Endothelial cell of umbilical vein (primary cell): Measurements from ENCODE around the gene SMIM24.

ENCODE experiments used
- CTCF ChIP-seq, 2 donors: IDR thresholded peaks; 1 replicate in 1 of 2; 2 replicates in 1 of 2; pipeline ENCODE4 v1.5.1; 2011; ENCODE audit warnings: low read length in 2 of 2, mild to moderate bottlenecking in 2 of 2, moderate library complexity in 2 of 2, control low read depth in 1 of 2, inconsistent platforms in 1 of 2, low read depth in 1 of 2; ENCODE audit not compliant: insufficient read depth in 1 of 2; ENCODE audit errors: extremely low read depth in 1 of 2
- POLR2A ChIP-seq: IDR thresholded peaks from 2 replicates; pipeline ENCODE4 v1.6.1; 2012; ENCODE audit warnings: low read depth, mild to moderate bottlenecking, control low read depth, low read length
- POLR2AphosphoS5 ChIP-seq: IDR thresholded peaks from 2 replicates; pipeline ENCODE4 v1.6.1; 2012; ENCODE audit warnings: low read depth, mild to moderate bottlenecking, control low read depth, low read length, moderate library complexity; ENCODE audit not compliant: insufficient read depth

GRCh38 chr19:3476830-3477229 lies 3.5 kb downstream of the SMIM24 start:
- TF ChIP-seq POLR2A = no peak
- TF ChIP-seq CTCF (IDR thresholded peaks at IDR 0.05; ENCODE audit: extremely low read depth in 1 of 2, insufficient read depth in 1 of 2, low read depth in 1 of 2, low read length in 2 of 2) = no peak
- TF ChIP-seq POLR2AphosphoS5 = no peak
